Mononuclear cell (primary cell): Measurements from ENCODE around the gene UBE4A. TPM values are rescaled to one million over a fixed set of nuclear protein-coding genes. Genes with fewer than 3 reads are reported as not detected.

Experiments used
- H3K27me3 ChIP-seq: 2 replicates; pipeline ENCODE4 v1.6.0; 2011; ENCODE audit warnings: low read length, control low read depth; ENCODE audit not compliant: insufficient read depth
- H3K4me1 ChIP-seq: 2 replicates; pipeline ENCODE4 v1.5.1; 2011; ENCODE audit warnings: mild to moderate bottlenecking, low read length, control low read depth; ENCODE audit not compliant: insufficient read depth
- H3K4me3 ChIP-seq: 2 replicates; pipeline ENCODE4 v1.5.1; 2011; ENCODE audit warnings: mild to moderate bottlenecking, low read length, moderate library complexity
- H3K9me3 ChIP-seq: 2 replicates; pipeline ENCODE4 v1.5.1; 2011; ENCODE audit warnings: low read depth, mild to moderate bottlenecking, control low read depth, low read length
- total RNA-seq: library from RNA; depleted of rRNA; stranded (reverse); fragments of >200 nt; gene quantifications from one replicate; pipeline ENCODE4 v1.2.3, GENCODE V29; 2012

UBE4A gene
- total RNA-seq, 1 donor = 50.5 TPM

GRCh38 chr11:118325283-118325682 lies 34.1 kb upstream of the UBE4A start:
- Histone ChIP-seq H3K9me3 (no peaks in the 10 kb centered on the region), H3K4me3 (no peak overlapping the region), H3K4me1 (peaks cover 20% of the 10 kb centered on the region), H3K27me3 (no peaks in the 10 kb centered on the region)

- Histone ChIP-seq H3K4me1 (no peaks in the 10 kb centered on the region), H3K9me3 (no peaks in the 10 kb centered on the region), H3K27me3 (no peaks in the 10 kb centered on the region), H3K4me3 (no peak overlapping the region)
Measured at GRCh38 chr11:118328745-118329144, 30.7 kb upstream of the UBE4A start.

DNA sequence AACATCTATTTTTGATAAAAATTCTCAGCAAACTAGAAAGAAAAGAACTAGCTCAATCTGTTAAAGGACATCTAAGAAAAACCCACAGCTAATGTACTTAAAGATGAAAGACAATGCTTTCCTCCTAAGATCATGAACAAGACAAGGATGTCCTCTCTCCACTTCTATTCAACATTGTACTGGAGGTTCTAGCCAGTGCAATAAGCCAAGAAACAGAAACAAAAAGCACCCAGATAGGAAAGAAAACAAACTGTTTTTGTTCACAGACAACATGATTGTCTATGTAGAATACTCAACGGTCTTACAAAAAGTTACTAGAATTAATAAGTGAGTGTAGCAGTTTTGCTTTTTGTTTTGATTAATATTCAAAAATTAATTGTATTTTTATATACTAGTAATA lies 24.7 kb upstream of the UBE4A start:
- H3K27me3 ChIP-seq = no peaks in the 10 kb centered on the region
- no peak overlapping the region for H3K4me3 ChIP-seq
- peaks cover 24% of the 10 kb centered on the region for H3K4me1 ChIP-seq
- H3K9me3 ChIP-seq = no peaks in the 10 kb centered on the region

- H3K4me3 ChIP-seq = peak overlapping the region; percentile 62
- no peaks in the 10 kb centered on the region for H3K9me3 ChIP-seq
- peaks cover 27% of the 10 kb centered on the region for H3K4me1 ChIP-seq
- H3K27me3 ChIP-seq = no peaks in the 10 kb centered on the region
Measured at GRCh38 chr11:118338637-118339061, 20.8 kb upstream of the UBE4A start.

DNA sequence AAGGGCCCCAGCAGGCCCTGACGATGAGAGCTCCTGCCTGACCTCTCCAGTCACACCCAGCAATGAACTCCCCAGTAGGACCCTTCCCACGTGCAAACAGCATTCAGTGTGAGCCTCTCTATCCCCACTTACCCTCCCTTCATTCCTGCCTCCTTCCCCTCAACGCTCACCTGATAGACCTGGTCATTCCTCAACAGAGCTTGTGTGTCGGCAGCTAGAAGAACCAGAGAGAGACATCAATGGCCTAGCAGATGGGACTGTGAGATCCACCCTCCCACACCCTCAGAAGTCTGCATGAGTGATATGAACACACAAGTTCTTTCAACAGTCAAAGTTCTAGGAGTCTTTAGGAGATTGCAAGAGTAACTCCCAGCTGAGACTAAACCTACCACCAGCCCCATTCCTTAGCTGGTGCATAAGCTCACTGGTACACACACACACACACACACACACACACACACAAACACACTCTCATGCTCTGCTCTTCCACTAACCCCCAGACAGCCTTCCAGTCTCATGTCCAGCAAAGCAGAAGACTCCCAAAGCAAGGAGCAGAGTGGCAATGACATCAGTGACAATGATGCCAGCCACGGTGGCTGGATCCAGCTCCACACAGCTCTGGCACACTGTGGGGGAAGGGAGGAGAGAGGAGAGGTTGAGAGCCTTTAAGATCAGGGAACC lies 20.0 kb upstream of the UBE4A start:
- peaks cover 27% of the 10 kb centered on the region for H3K4me1 ChIP-seq
- H3K4me3 ChIP-seq = peak overlapping the region; percentile 62
- H3K27me3 ChIP-seq = no peaks in the 10 kb centered on the region
- no peaks in the 10 kb centered on the region for H3K9me3 ChIP-seq

DNA sequence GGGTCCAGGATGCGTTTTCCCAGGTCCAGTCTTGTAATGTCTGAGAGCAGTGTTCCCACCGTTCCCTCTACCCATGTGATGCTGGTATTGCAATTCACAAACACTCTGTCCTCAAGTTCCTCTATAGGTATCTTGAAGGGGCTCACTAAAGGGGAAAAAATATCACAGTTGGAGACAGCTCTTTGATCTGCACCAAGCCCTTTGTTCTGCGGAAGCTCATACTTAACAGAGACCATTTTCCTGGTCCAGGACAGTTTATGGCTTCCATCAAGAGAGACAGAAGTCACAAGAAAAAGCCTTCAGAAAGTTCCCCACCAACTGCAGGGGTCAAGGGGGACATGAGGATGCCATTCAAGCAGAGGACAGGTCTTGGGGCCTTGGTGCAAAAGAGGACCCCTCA lies 19.0 kb upstream of the UBE4A start:
- Histone ChIP-seq H3K4me1 (peaks cover 23% of the 10 kb centered on the region), H3K9me3 (no peaks in the 10 kb centered on the region), H3K4me3 (peak overlapping the region; percentile 62), H3K27me3 (no peaks in the 10 kb centered on the region)

- H3K27me3 ChIP-seq = no peaks in the 10 kb centered on the region
- peaks cover 23% of the 10 kb centered on the region for H3K4me1 ChIP-seq
- H3K4me3 ChIP-seq = peak overlapping the region; percentile 62
- no peaks in the 10 kb centered on the region for H3K9me3 ChIP-seq
Measured at GRCh38 chr11:118341261-118341660, 18.1 kb upstream of the UBE4A start.

DNA sequence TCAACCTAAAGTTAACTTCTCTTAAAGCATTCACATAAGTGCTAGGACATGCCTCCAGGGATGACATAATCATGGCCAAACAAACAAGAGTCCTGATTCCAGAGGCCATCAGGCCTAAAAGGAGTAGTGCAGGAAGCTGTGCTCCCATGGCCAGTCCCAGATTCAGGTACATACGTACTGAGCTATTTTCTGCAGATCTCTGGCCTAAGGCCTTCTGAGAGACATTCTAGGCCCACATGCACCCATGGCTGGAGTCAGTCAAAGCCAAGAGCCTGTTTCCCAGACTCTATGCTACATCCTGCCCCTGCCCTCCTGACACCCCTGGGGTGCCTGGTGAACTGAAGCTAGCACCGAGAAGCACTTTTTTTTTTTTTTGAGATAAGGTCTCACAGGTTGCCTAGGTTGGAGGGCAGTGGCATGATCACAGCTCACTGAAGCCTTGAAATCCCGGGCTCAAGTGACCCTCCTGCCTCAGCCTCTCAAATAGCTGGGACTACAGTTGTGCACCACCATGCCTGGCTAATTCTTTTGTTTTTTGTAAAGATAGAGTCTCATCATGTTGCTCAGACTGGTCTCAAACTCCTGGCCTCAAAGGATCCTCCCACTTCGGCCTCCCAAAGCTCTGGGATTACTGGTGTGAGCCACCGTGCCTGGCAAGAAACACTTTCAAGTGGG lies 17.4 kb upstream of the UBE4A start:
- Histone ChIP-seq H3K4me3 (peak overlapping the region; percentile 62), H3K4me1 (peaks cover 23% of the 10 kb centered on the region), H3K27me3 (no peaks in the 10 kb centered on the region), H3K9me3 (no peaks in the 10 kb centered on the region)

DNA sequence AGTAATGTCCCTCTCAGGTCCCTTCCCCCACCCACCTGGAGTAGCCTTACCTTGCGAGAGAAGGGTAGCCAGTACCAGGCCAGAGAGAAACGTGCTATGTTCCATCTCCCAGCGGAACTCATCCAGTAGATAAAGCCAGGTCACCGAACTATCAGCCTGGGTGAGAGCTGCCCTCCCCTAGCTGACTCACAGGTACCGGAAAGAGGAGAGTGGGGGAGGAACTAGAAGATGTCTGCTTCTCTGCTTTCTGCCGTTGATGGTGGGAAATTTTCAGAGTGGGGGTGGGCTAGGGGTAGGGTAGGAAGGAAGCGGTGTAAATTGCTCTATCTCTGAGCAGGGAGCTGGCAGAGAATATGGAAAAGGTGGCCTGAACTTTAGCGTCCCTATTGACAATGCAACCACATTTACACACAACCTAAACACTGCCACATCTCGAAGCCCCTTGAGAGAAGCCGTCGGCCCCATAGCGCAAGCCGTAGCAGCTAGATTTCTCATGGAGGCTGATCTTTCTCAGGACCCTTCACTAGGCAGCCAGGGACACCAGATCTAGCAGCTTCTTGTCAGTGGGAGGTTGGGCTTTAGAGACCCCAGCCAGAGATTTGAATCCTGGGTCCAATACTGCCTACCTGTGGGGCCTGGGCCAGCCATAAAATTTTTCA lies 16.8 kb upstream of the UBE4A start, which contains the start of gene CD3D:
CD3D (minus strand) TSS at position 203 of the 659 bp plus-strand sequence; CDS start at position 105, 98 bp downstream.
- Histone ChIP-seq H3K4me1 (peaks cover 23% of the 10 kb centered on the region), H3K4me3 (peak within 1 kb of the TSS; percentile 62), H3K9me3 (no peaks in the 10 kb centered on the region), H3K27me3 (no peaks in the 10 kb centered on the region)

DNA sequence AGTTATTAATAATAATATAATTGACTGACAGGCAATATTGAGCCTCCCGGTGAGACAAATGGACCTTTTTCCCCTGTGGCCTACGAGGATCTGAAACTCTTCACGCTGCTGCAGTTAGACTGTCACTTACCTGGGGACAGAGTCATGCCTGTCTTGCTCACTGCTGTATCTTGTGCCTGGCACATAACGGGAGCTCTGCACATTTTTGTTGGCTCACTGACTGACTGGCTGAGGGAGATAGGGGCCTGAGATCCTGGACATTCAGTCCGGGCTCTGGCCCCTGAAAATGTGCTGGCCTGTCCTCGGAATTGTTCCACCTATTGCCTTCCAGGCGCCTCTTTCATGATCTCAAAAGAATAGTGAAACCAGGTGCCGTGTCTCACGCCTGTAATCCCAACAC lies 16.2 kb upstream of the UBE4A start:
- H3K27me3 ChIP-seq = no peaks in the 10 kb centered on the region
- H3K9me3 ChIP-seq = no peaks in the 10 kb centered on the region
- peaks cover 19% of the 10 kb centered on the region for H3K4me1 ChIP-seq
- no peak overlapping the region for H3K4me3 ChIP-seq

GRCh38 chr11:118343981-118344515 lies 15.4 kb upstream of the UBE4A start, which contains the start of gene CD3G:
TSS of gene CD3G (plus strand) at chr11:118344344. CDS start at chr11:118344424, 80 bp downstream.
- Histone ChIP-seq H3K9me3 (no peaks in the 10 kb centered on the region), H3K27me3 (no peaks in the 10 kb centered on the region), H3K4me1 (peaks cover 11% of the 10 kb centered on the region), H3K4me3 (peak within 1 kb of the TSS; percentile 50)

GRCh38 chr11:118349475-118349874 lies 9.9 kb upstream of the UBE4A start:
- Histone ChIP-seq H3K27me3 (no peaks in the 10 kb centered on the region), H3K4me1 (peaks cover 8% of the 10 kb centered on the region), H3K9me3 (no peaks in the 10 kb centered on the region), H3K4me3 (no peak overlapping the region)

- no peaks in the 10 kb centered on the region for H3K9me3 ChIP-seq
- H3K4me3 ChIP-seq = no peak overlapping the region
- H3K27me3 ChIP-seq = no peaks in the 10 kb centered on the region
- peaks cover 5% of the 10 kb centered on the region for H3K4me1 ChIP-seq
Measured at GRCh38 chr11:118353084-118353710, 6.2 kb upstream of the UBE4A start.

DNA sequence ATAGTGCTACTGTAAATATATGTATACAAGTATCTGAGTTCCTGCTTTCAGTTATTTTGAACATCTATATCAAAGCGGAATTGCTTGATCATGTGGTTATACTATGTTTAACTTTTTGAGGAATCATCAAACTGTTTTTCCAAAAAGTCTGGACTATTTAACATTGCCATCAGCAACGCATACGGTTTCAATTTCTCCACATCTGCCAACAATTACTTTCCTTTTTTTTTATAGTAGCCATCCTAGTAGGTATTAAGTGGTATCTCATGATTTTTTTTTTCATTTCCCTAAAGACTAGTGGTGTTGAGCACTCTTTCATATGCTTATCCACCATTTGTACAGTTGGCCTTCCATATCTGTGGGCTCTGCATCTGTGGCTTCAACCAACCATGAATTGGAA lies 1.3 kb upstream of the UBE4A start:
- Histone ChIP-seq H3K27me3 (no peaks in the 10 kb centered on the region), H3K9me3 (no peaks in the 10 kb centered on the region), H3K4me1 (peaks cover 31% of the 10 kb centered on the region), H3K4me3 (no peak overlapping the region)
